ENCODE measurements around the gene LRRC75A. TPM values are rescaled to one million over a fixed set of nuclear protein-coding genes. Genes with fewer than 3 reads are reported as not detected.
"Not testable (repeated sequence)": the region's sequence is repeated elsewhere in the genome, so short reads cannot be mapped to it uniquely, and the experiment has no call there.

LRRC75A gene
- total RNA-seq (2014; rRNA removed; shearing (Covaris generic); ENCODE audit: low replicate concordance): 0.03 TPM in 1 of 2 replicates, not detected in the other

- peak; percentile 38 for DNase-seq
Observed at GRCh38 chr17:16491703-16492612, at the start of gene LRRC75A. LRRC75A (minus strand) TSS chr17:16492193; CDS start chr17:16491990, 203 bp downstream.

GRCh38 chr17:16537130-16537458 is 45.1 kb upstream of the LRRC75A start:
- Histone ChIP-seq H3K36me3 (no peaks in the 10 kb centered on the region), H3K27me3 (no peaks in the 10 kb centered on the region), H3K4me3 (no peak overlapping the region), H3K9me3 (no peaks in the 10 kb centered on the region)
- DNase-seq: no peak

More at GRCh38 chr17:16491703-16492612, at the start of gene LRRC75A:
- Histone ChIP-seq H3K9me3 (no peaks in the 10 kb centered on the region), H3K4me3 (peak within 1 kb of the TSS; percentile 28; the same call in 1 of the 2 replicates), H3K27me3 (no peaks in the 10 kb centered on the region), H3K36me3 (no peaks in the 10 kb centered on the region)

GRCh38 chr17:16534236-16534635 is 42.2 kb upstream of the LRRC75A start:
- Histone ChIP-seq H3K36me3 (no peaks in the 10 kb centered on the region), H3K9me3 (no peaks in the 10 kb centered on the region), H3K27me3 (no peaks in the 10 kb centered on the region), H3K4me3 (no peak overlapping the region)
- DNase-seq: no peak

GRCh38 chr17:16529906-16530305 is 37.9 kb upstream of the LRRC75A start:
- no peak for DNase-seq
- H3K27me3 ChIP-seq: no peaks in the 10 kb centered on the region
- no peaks in the 10 kb centered on the region for H3K9me3 ChIP-seq
- H3K4me3 ChIP-seq: no peak overlapping the region
- H3K36me3 ChIP-seq: no peaks in the 10 kb centered on the region

- Histone ChIP-seq H3K4me3 (no peak overlapping the region), H3K36me3 (no peaks in the 10 kb centered on the region), H3K27me3 (no peaks in the 10 kb centered on the region), H3K9me3 (no peaks in the 10 kb centered on the region)
- no peak for DNase-seq
Observed at GRCh38 chr17:16527298-16527697, 35.3 kb upstream of the LRRC75A start.

- H3K4me3 ChIP-seq, DNase-seq, H3K36me3 ChIP-seq, H3K9me3 ChIP-seq, H3K27me3 ChIP-seq: not testable (repeated sequence)
Observed at GRCh38 chr17:16525556-16525955, 33.6 kb upstream of the LRRC75A start.

GRCh38 chr17:16521070-16521727 is 29.2 kb upstream of the LRRC75A start:
- Histone ChIP-seq H3K36me3 (no peaks in the 10 kb centered on the region), H3K4me3 (no peak overlapping the region), H3K27me3 (no peaks in the 10 kb centered on the region), H3K9me3 (no peaks in the 10 kb centered on the region)
- peak; percentile 65 for DNase-seq

- Histone ChIP-seq H3K4me3 (no peak overlapping the region), H3K9me3 (no peaks in the 10 kb centered on the region), H3K36me3 (no peaks in the 10 kb centered on the region), H3K27me3 (no peaks in the 10 kb centered on the region)
- DNase-seq: no peak
Observed at GRCh38 chr17:16519021-16519420, 27.0 kb upstream of the LRRC75A start.

- H3K9me3 ChIP-seq: no peaks in the 10 kb centered on the region
- no peak for DNase-seq
- no peak overlapping the region for H3K4me3 ChIP-seq
- no peaks in the 10 kb centered on the region for H3K36me3 ChIP-seq
- H3K27me3 ChIP-seq: no peaks in the 10 kb centered on the region
Observed at GRCh38 chr17:16517477-16517876, 25.5 kb upstream of the LRRC75A start.

- Histone ChIP-seq H3K9me3 (no peaks in the 10 kb centered on the region), H3K36me3 (no peaks in the 10 kb centered on the region), H3K27me3 (no peaks in the 10 kb centered on the region), H3K4me3 (0 out of 2 replicates have a peak overlapping the region, but pooled peaks have one; percentile 10)
- peak; percentile 37 for DNase-seq
Observed at GRCh38 chr17:16516594-16517051, 24.6 kb upstream of the LRRC75A start.

GRCh38 chr17:16515933-16516332 is 23.9 kb upstream of the LRRC75A start:
- Histone ChIP-seq H3K4me3 (no peak overlapping the region), H3K27me3 (no peaks in the 10 kb centered on the region), H3K36me3 (no peaks in the 10 kb centered on the region), H3K9me3 (no peaks in the 10 kb centered on the region)
- DNase-seq: no peak

GRCh38 chr17:16513873-16514272 is 21.9 kb upstream of the LRRC75A start:
- no peaks in the 10 kb centered on the region for H3K27me3 ChIP-seq
- no peaks in the 10 kb centered on the region for H3K9me3 ChIP-seq
- H3K36me3 ChIP-seq: no peaks in the 10 kb centered on the region
- no peak overlapping the region for H3K4me3 ChIP-seq
- no peak for DNase-seq

- DNase-seq: no peak
- Histone ChIP-seq H3K27me3 (no peaks in the 10 kb centered on the region), H3K36me3 (no peaks in the 10 kb centered on the region), H3K9me3 (no peaks in the 10 kb centered on the region), H3K4me3 (no peak overlapping the region)
Observed at GRCh38 chr17:16512011-16512410, 20.0 kb upstream of the LRRC75A start.

GRCh38 chr17:16511593-16511992 is 19.6 kb upstream of the LRRC75A start:
- DNase-seq: no peak
- Histone ChIP-seq H3K27me3 (no peaks in the 10 kb centered on the region), H3K36me3 (no peaks in the 10 kb centered on the region), H3K4me3 (no peak overlapping the region), H3K9me3 (no peaks in the 10 kb centered on the region)

GRCh38 chr17:16507918-16508533 is 16.0 kb upstream of the LRRC75A start:
- Histone ChIP-seq H3K4me3 (no peak overlapping the region), H3K27me3 (no peaks in the 10 kb centered on the region), H3K9me3 (no peaks in the 10 kb centered on the region), H3K36me3 (no peaks in the 10 kb centered on the region)
- no peak for DNase-seq

GRCh38 chr17:16506188-16506587 is 14.2 kb upstream of the LRRC75A start:
- Histone ChIP-seq H3K27me3 (no peaks in the 10 kb centered on the region), H3K9me3 (no peaks in the 10 kb centered on the region), H3K36me3 (no peaks in the 10 kb centered on the region), H3K4me3 (no peak overlapping the region)
- no peak for DNase-seq

- DNase-seq: no peak
Observed at GRCh38 chr17:16504984-16505383, 13.0 kb upstream of the LRRC75A start.

More at GRCh38 chr17:16504984-16505383, 13.0 kb upstream of the LRRC75A start:
- H3K9me3 ChIP-seq: no peaks in the 10 kb centered on the region
- H3K4me3 ChIP-seq: no peak overlapping the region
- no peaks in the 10 kb centered on the region for H3K27me3 ChIP-seq
- no peaks in the 10 kb centered on the region for H3K36me3 ChIP-seq
